HL-60/S4 treated with retinoic acid at 250 ng/mL for 4 days and 3 days (cell line): ENCODE data around the gene CLASRP.
"Not testable (repeated sequence)": the region's sequence is repeated elsewhere in the genome, so short reads cannot be mapped to it uniquely, and the experiment has no call there.

Experiments used
- in situ Hi-C: fragments of 300-500 bp; cut with MboI; formaldehyde crosslinking; loops from 2 replicates; pipeline ENCODE4 v1.7.0; 2022; ENCODE audit warnings: low sequenced_read_pairs

Gene CLASRP

DNA sequence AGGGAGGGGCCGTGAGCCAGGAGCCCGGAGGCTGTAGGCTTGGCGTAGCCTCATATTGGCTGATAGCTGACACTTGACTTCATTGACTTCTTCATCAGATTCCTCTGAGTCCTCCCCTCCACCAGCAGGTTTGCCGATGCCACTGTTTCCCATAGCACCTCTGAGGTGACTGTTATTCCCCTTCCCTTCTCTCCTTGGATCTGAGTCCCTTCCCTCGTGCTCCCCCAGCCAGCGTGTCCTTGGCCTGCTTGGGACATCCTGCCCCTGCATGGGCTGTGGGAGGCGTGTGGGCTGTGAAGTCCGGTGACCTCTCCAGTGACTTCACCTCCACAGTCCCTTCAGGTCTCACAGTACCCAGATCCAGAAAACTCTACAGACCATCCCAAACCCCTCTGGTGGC lies 63.0 kb downstream of the CLASRP start:
- in situ Hi-C loops = no loop called here

DNA sequence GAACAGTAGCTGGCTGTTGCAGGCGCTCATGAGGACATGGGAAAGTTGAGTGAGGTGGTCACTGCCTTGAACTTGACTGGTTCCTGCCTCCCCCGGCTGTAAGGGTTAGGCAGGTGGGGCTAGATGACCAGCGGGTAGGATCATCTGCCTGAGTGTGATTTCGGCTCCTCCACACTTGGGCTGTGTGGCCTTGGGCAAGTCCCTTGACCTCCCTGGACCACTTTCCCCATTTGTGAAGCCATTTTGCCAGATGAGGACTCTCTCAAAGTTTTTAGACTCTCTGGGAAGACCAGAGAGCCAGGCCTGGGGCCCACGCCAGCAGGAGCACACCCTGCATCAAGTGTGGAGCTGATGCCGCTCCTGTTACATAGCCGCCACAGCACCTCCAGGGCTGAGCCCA lies 63.6 kb downstream of the CLASRP start:
- in situ Hi-C loops = no loop called here

DNA sequence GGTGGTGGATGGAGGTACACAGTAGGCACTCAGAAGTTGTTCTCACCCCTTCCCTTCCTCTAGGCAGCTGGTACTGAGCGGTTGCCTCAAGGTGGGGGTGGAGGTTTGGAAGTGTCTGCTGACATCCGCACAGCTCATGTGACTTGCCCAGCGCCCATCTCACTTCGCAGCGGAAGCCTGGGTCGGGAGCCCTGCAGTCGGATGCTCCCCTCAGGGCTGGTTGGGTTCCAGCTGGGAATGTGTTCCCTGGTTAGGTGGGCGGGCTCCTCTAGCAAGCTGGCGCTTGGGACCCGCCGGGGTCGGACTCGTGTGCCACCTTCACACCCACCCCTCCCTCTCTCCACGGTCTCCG lies 64.3 kb downstream of the CLASRP start:
- in situ Hi-C loops = no loop called here

DNA sequence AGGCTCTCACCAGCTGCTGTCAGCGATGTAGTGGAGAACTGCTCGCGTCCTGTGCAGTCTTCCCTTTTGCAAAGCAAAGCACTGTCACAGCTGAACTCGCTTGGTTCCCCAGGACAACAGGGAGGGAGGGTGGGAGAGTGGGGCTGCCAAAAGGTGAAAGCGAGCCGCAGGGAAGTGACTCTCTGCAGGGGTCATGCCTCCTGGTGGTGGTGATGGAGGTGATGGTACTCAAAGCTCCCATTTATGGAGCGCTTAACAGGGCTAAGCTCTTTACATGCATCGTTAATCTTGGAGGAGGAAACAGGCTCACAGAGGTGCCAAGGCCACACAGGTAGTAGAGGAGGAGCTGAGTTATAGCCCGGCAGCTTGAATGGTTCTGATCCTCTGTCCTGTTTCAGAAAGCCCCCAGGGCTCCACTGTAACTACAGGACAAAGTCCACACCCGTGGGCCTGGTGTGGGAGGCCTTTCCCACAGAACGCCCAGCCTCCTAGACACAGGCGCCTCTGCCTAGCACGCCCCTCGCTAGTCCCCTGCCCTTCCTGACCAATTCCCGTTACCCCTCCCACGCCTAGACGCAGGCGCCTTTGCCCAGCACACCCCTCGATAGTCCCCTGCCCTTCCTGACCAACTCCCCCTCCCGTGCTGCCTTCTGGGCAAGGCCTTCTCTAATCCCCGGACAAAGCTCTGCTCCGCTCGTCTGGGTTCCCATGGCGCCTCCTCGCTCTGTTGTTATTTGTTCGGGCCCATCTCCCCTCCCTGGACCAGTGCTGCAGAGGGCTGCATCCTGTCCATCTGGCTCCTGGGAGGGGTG lies 64.9 kb downstream of the CLASRP start:
- in situ Hi-C loops = no loop called here

DNA sequence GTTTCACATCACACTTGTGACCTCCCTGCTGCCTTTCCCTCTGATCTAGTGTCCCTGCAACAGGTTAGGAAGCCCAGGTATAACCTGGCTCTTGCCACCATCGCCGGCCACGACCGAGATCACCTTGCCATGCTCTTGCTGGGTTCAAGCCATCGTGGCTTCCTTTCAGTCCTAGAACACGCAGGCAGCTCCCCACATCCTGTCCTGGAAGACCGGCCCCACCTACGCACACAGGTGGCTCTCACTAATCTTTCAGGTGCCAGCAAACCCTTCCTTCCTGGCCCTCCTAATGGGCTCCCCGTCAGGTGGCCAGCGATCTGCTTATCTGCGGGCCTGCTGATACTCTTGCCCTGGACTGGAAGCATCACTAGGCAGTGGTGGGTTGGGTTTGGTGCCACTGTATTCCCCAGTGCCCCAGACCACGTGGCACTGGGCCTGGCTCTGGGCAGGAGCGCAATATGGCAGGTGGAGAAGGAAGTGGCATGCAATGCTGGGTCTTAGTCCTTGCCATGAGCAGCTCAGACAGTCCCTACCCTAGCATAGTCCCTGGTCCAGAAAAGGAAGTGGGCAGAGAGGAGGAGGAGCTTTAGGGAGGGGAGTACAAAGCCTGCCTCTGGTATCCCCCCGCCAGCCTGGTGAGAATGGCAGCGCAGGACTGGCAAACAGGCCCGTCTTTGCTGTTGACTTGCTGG lies 66.0 kb downstream of the CLASRP start:
- in situ Hi-C loops = no loop called here

DNA sequence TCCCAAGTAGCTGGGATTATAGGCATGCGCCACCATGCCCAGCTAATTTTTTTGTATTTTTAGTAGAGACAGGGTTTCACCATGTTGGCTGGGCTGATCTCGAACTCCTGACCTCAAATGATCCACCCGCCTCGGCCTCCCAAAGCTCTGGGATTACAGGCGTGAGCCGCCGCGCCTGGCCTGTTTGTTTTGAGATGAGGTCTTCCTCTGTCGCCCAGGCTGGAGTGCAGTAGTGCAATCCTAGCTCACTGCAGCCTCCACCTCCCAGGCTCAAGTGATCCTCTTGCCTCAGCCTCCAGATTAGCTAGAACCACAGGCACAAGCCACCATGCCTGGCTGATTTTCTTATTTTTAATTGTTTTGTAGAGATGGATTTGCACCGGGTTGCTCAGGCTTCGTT lies 67.5 kb downstream of the CLASRP start:
- in situ Hi-C loops = not testable (repeated sequence)

DNA sequence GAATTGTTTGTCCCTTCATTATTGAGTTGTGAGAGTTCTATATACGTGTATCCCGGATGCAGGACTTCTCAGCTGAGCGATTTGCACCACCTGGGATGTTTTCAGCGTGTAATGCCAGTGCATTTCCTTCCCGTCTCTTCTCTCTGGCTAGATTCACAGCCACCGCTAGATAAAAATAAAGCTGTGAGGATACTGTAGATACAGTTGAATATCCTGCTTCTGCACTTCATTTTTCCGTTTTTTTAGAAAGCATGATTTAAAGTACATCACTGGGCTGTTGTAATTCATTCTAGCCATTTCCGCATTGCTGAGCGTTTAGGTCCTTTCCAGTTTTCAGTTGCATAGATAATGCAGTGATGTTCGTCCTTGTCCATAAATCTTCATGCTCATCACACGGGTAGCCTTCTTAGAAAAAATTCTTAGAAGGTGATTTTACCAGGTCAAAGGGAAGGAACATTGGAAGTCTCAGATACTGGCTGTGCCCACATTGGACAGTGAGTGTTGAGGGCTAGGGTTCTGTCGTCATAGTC lies 68.8 kb downstream of the CLASRP start:
- in situ Hi-C loops = no loop called here

DNA sequence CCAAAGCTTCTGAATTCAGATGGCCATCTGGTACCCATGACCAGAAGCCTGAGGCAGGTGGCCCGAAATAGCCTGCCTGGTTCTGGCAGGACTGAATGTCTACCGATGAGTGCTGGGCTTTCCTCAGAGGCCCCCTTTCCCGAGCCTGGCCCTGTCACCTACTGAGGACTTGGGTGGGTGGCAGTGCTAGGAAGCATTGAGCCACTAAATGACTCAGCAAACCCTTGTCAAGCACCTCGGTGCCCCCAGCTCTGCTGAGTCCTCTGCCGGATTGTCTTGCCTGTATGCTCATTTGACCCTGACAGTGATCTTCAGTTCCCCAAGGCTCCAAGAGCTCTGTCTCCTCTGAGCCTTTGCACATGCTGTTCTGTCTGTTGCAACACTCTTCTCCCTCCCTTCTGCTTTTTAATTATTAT lies 72.0 kb downstream of the CLASRP start:
- in situ Hi-C loops = no loop called here

DNA sequence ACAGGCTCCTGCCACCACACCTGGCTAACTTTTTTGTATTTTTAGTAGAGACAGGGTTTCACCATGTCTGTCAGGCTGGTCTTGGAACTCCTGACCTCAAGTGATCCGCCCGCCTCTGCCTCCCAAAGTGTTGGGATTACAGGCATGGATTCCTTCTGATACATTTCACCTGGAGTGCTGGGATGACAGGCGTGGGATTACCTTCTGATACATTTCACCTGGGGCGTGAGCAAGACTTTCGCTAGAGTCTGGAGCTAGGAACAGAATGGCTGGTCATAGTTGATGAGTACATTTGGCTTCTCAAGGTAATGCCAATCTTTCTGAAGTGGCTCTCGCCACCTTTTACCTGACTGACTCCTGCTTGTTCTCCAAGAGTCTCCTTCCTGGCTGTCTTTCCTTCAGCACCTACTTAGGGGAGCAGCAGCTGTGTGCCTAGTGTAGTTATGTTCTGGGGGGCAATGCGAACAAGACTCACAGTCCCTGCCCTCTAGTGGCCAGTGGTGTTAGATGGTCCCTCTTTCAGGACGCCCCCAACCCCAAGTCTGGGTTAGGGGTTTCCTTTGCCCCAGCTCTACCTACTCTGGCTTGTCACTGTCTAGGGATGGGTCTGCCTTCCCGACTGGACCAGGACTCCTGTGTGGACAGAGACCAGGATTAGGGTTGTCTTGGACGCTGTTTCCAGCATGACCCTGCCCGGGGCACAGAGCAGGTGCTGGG lies 73.4 kb downstream of the CLASRP start:
- in situ Hi-C loops = no loop called here

DNA sequence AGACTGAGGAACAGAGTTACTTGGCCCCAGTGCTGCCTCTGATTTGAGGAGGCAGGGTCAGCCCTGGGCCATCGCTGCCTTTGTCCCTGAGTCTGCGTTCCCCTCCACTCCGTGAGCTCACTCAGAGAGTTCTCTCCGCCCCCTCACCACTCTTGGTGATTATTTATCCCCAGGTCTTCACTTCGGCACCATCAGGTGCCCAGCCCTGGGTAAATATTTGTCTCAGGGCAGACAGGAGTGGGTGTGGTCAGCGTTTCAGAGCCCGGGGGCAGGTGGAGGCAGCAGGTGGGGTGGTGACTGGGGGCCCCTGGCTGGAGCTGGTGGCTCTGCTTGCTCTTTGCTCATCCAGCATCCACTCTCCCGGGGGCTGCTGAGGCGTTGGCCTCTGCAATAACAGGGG lies 74.8 kb downstream of the CLASRP start:
- in situ Hi-C loops = no loop called here

DNA sequence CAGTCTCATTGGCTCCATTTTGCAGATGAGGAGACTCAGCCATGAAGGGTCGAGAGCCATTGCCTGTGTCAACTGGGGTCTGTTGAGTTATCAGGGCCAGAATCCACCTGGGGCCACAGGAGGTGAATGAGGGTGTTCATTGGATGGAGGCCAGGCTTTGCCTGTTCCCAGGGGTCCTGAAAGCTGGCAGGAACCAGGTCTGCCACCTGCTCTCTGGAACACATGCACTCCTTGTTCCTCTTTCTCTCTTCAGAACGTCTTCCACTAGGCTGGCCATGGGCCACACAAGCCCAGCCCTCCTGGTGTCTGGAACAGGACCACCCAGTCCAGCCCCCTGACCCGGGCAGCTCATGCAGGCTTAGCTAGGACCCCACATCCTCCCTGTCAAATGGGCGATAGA lies 75.3 kb downstream of the CLASRP start:
- in situ Hi-C loops = no loop called here

DNA sequence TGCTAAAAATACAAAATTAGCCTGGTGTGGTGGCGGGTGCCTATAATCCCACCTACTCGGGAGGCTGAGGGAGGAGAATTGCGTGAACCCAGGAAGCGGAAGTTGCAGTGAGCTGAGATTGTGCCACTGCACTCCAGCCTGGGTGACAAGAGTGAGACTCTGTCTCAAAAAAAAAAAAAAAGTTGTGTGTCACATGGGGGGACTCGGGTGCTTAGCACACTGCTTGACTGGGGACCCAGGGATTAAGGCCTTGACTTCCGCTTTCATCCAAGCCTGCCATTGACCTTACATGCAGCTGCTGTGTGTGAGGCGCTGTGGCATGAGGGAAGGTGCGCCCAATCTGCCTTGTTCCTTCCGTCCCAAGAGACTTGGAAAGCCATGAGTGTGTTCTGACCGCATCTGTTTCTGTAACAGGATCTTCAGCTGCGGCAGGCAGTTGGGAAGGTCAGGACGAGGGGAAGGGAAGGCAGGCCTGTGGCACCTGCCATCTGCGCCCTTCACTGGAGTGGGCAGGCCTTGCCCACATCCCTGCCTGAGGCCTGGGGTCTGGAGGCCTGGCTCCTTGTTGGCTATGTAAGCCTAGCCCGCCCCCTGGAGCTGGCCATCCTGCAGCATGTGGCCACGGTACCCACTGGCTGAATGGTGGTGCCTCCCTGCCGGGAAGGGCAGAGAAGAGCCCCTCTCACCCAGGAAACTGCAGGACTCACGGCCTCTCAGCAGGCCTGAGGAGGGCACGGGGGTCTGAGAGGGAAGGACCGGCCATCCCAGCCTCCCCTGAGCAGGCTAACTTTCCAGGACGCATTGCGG lies 77.2 kb downstream of the CLASRP start:
- in situ Hi-C loops = no loop called here

DNA sequence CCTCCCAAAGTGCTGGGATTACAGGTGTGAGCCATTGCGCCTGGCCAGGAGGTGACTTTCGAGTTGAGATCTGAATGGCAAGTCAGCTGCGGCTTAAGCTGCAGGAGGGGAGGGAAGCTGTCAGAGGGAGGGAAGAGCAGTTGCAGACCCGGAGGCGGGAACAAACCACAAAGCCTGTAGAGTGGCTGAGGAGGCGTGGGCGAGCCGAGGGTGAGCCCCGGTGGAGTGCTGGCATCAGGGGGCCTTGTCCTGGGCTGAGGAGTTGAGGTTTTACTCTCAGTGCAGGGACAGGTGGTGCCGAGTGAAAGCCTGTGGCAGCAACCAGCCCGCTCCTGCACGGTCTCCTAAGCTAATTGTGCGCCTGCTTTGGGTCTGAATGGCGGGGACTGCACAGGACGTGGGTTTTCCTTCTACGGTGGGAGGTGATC lies 78.3 kb downstream of the CLASRP start:
- in situ Hi-C loops = no loop called here

DNA sequence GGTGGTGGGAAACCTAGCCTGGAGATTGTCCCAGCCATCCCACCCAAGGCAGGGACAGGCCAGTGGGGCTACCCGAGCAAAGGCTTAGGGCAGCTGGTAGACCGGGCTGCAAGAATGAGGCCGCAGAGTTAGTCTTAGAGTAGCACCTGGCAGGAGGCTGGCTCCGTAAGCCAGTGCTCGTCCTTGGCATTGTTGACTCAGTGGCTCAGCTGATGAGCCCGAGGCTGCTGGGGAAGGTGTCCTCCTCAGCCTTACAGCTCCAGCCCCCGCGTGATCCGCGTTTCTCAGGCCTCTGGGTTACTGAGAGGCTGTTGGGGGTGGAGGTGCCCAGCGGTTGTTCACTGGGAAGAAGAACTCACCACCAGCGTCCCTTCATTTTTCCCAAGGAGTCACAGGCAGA lies 78.8 kb downstream of the CLASRP start:
- in situ Hi-C loops = no loop called here

DNA sequence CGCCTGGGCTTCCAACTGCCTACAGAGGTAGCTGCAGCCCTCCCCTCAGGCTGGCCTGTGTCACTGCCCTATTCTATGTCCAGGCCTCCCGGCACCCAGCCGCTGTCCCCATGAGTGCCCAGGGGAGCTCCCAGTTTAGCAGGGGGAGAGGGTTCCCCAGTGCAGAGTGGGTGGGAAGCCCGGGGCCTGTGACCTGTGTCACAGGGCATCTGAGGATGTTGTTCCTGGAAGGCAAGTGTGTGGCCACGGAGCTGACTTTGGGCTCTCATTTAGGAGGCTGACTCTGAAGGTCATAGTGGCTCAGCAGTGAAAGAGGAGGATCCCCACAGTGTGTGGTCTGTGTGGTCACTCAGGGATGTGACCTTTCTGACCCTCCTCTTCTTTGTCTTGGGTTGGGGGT lies 79.3 kb downstream of the CLASRP start:
- in situ Hi-C loops = no loop called here

DNA sequence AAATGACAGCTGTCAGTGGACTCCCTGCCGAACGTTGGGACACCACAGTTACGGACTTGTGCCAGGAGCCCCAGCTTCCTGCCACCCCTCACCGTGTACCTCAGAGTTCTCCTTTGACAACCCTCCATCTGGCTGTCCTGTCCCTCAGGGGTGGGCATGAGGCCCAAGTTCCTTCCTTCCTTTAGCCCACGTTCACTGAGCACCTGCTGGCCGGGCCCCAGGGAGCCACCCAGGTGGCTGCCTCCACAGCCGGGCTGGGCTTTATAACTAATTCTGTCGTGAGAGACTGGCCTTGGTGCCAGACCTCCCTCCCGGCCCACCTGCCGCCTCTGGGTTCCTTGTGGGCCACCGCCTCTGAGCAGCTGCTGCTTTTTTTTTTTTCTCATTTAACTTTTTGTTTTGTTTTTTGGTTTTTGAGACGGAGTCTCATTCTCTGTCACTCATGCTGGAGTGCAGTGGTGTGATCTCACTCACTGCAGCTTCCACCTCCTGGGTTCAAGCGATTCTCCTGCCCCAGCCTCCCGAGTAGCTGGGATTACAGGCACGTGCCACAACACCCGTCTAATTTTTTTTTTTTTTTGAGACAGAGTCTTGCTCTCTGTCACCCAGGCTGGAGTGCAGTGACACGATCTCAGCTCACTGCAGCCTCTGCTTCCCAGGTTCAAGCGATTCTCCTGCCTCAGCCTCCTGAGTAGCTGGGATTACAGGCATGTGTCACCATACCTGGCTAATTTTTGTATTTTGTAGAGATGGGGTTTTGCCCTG lies 79.9 kb downstream of the CLASRP start:
- in situ Hi-C loops = not testable (repeated sequence)

DNA sequence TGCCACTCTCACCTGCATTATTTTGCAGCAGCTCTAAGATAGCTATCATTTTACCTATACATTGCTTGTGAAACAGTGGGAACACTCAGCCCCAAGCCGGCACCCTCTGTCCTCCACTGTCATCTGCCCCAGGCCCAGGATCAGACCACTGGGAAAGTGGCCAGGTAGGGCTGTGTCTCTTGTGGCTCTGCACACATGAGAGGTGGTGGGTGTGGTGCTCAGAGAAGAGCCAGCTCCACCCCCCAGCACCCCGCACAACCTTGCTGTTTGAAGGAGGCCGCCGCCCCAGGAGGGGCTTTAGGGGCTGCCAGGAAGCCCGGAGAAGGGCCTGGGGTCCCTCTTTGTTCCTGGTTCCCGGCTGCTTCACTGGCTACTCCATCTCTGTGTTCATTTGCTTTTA lies 80.7 kb downstream of the CLASRP start:
- in situ Hi-C loops = no loop called here
